H1 (cell line): ENCODE measurements around the gene TNNT3. TPM values are rescaled to one million over a fixed set of nuclear protein-coding genes. Genes with fewer than 3 reads are reported as not detected.

Experiments
- CTCF ChIA-PET: fragments of 300-600 bp; sonication (Branson Sonifier 250); formaldehyde crosslinking; loops from one replicate; lab custom pipeline; 2021; ENCODE audit not compliant: partially characterized antibody; lab: Charles Lee
- POLR2A ChIA-PET: fragments of 300-600 bp; sonication (Branson Sonifier 250); formaldehyde crosslinking; loops from one replicate; lab custom pipeline; 2021; ENCODE audit warnings: inconsistent platforms; ENCODE audit not compliant: partially characterized antibody; lab: Charles Lee
- DNase-seq, 2 experiments: peaks; one replicate each; pipeline versions ENCODE4 v3.0.0 to v3.0.0-alpha.2; 2010 to 2022; ENCODE audit warnings: low spot score in 2 of 2, low read depth in 1 of 2, mixed read lengths in 1 of 2
- FAIRE-seq: peaks from 2 replicates; lab custom pipeline; 2011; peaks lifted over from hg19 to GRCh38; lab: Jason Lieb, UNC
- H2AFZ ChIP-seq: 2 replicates; pipeline ENCODE4 v1.8.1; 2012; ENCODE audit warnings: low read length, inconsistent platforms
- H2AK5ac ChIP-seq: 2 replicates; pipeline ENCODE4 v1.6.1; 2013; ENCODE audit warnings: low read depth, low read length
- H2BK120ac ChIP-seq: replicated peaks from 2 replicates; pipeline ENCODE3; 2013; ENCODE audit warnings: low read depth, low read length, inconsistent platforms
- H2BK12ac ChIP-seq: 2 replicates; pipeline ENCODE4 v1.6.1; 2013; ENCODE audit warnings: low read depth, low read length
- H2BK15ac ChIP-seq: 2 replicates; pipeline ENCODE4 v1.6.1; 2013; ENCODE audit warnings: low read length
- H2BK20ac ChIP-seq: 2 replicates; pipeline ENCODE4 v1.6.1; 2013; ENCODE audit warnings: low read length
- H2BK5ac ChIP-seq: 2 replicates; pipeline ENCODE4 v1.6.1; 2013; ENCODE audit warnings: low read depth, low read length
- H3K14ac ChIP-seq: 2 replicates; pipeline ENCODE4 v1.6.1; 2013; ENCODE audit warnings: inconsistent platforms; ENCODE audit not compliant: insufficient read length
- H3K18ac ChIP-seq: 2 replicates; pipeline ENCODE4 v1.6.1; 2013; ENCODE audit warnings: low read length; ENCODE audit errors: extremely low read depth
- H3K23ac ChIP-seq: 2 replicates; pipeline ENCODE4 v1.6.1; 2013; ENCODE audit warnings: inconsistent platforms; ENCODE audit not compliant: insufficient read length
- H3K23me2 ChIP-seq: 2 replicates; pipeline ENCODE4 v1.6.1; 2013; ENCODE audit warnings: low read depth, low read length
- H3K27ac ChIP-seq: 2 replicates; pipeline ENCODE4 v1.6.1; 2011; ENCODE audit warnings: low read depth, low read length, inconsistent platforms
- H3K27me3 ChIP-seq, 4 experiments: replicated peaks in 1 of 4; 1 replicate in 1 of 4; 2 replicates in 3 of 4; pipeline versions ENCODE4 v1.6.1 to v1.8.1; 2011 to 2013; ENCODE audit warnings: low read length in 3 of 4, mild to moderate bottlenecking in 3 of 4, inconsistent platforms in 2 of 4, mixed read lengths in 2 of 4, moderate library complexity in 1 of 4; ENCODE audit not compliant: control insufficient read depth in 3 of 4, insufficient read depth in 3 of 4; ENCODE audit errors: extremely low read depth in 1 of 4
- H3K36me3 ChIP-seq, 4 experiments: 2 replicates each; pipeline versions ENCODE4 v1.6.1 to v1.8.1; 2011 to 2013; ENCODE audit warnings: mild to moderate bottlenecking in 4 of 4, low read length in 3 of 4, moderate library complexity in 2 of 4, control low read depth in 1 of 4, inconsistent platforms in 1 of 4; ENCODE audit not compliant: insufficient read depth in 4 of 4, control insufficient read depth in 2 of 4
- H3K4ac ChIP-seq: replicated peaks from 2 replicates; pipeline ENCODE3; 2013; ENCODE audit warnings: low read length, low read depth, mixed read lengths, inconsistent platforms; ENCODE audit not compliant: insufficient read length
- H3K4me1 ChIP-seq, 4 experiments: replicated peaks in 1 of 4; 1 replicate in 1 of 4; 2 replicates in 3 of 4; pipeline versions ENCODE4 v1.6.1 to v1.8.1; 2011 to 2013; ENCODE audit warnings: low read length in 3 of 4, inconsistent platforms in 2 of 4, mixed read lengths in 1 of 4; ENCODE audit not compliant: insufficient read depth in 4 of 4, control insufficient read depth in 3 of 4
- H3K4me2 ChIP-seq, 2 experiments: 2 replicates each; pipeline versions ENCODE4 v1.6.1 to v1.8.1; 2011 to 2013; ENCODE audit warnings: low read depth in 2 of 2, low read length in 2 of 2, control low read depth in 1 of 2, inconsistent platforms in 1 of 2, mild to moderate bottlenecking in 1 of 2; ENCODE audit not compliant: insufficient read depth in 1 of 2
- H3K4me3 ChIP-seq, 4 experiments: fragments of 200-600, 300-600 bp in 1 of 4; sonication (generic), shearing (Covaris generic), sonication (Bioruptor Twin) in 1 of 4; 2 replicates each; pipeline versions ENCODE4 v1.5.1 to v1.8.1; 2011 to 2016; ENCODE audit warnings: low read length in 4 of 4, low read depth in 3 of 4, control low read depth in 2 of 4, inconsistent platforms in 2 of 4, mild to moderate bottlenecking in 2 of 4, mixed read lengths in 1 of 4, moderate library complexity in 1 of 4; ENCODE audit not compliant: insufficient read depth in 2 of 4; ENCODE audit errors: extremely low read depth in 1 of 4
- H3K56ac ChIP-seq: replicated peaks from 2 replicates; pipeline ENCODE3; 2013; ENCODE audit warnings: low read depth, mild to moderate bottlenecking, mixed read lengths, low read length, inconsistent platforms; ENCODE audit not compliant: insufficient read length
- H3K79me1 ChIP-seq: 2 replicates; pipeline ENCODE4 v1.6.1; 2013; ENCODE audit warnings: low read depth, low read length, control low read depth
- H3K79me2 ChIP-seq, 2 experiments: 2 replicates each; pipeline versions ENCODE4 v1.6.1 to v1.8.1; 2012 to 2013; ENCODE audit warnings: low read length in 2 of 2, mild to moderate bottlenecking in 2 of 2, inconsistent platforms in 1 of 2; ENCODE audit not compliant: insufficient read depth in 2 of 2, control insufficient read depth in 1 of 2
- H3K9ac ChIP-seq, 4 experiments: replicated peaks in 1 of 4; 1 replicate in 1 of 4; 2 replicates in 3 of 4; pipeline versions ENCODE4 v1.6.1 to v1.8.1; 2011 to 2013; ENCODE audit warnings: low read depth in 3 of 4, low read length in 3 of 4, control low read depth in 2 of 4, mild to moderate bottlenecking in 2 of 4, moderate library complexity in 2 of 4, inconsistent platforms in 1 of 4; ENCODE audit errors: extremely low read depth in 1 of 4
- H3K9me3 ChIP-seq, 2 experiments: 2 replicates each; pipeline versions ENCODE4 v1.6.1 to v1.8.1; 2012 to 2013; ENCODE audit warnings: mild to moderate bottlenecking in 2 of 2, moderate library complexity in 2 of 2, control low read depth in 1 of 2, inconsistent platforms in 1 of 2, low read depth in 1 of 2, low read length in 1 of 2, mixed read lengths in 1 of 2; ENCODE audit not compliant: insufficient read depth in 2 of 2
- H4K20me1 ChIP-seq, 2 experiments: replicated peaks in 1 of 2; 2 replicates each; pipeline versions ENCODE3 to v1.8.1; 2011 to 2013; ENCODE audit warnings: inconsistent platforms in 2 of 2, low read length in 2 of 2, mild to moderate bottlenecking in 1 of 2; ENCODE audit not compliant: insufficient read depth in 2 of 2, control insufficient read depth in 1 of 2
- H4K5ac ChIP-seq: 2 replicates; pipeline ENCODE4 v1.6.1; 2013; ENCODE audit warnings: low read length, low read depth, mixed read lengths, inconsistent platforms; ENCODE audit not compliant: insufficient read length
- H4K8ac ChIP-seq: 2 replicates; pipeline ENCODE4 v1.8.0; 2013; ENCODE audit warnings: mild to moderate bottlenecking, moderate library complexity, low read length, inconsistent platforms; ENCODE audit not compliant: insufficient read depth; ENCODE audit errors: extremely low read depth
- H4K91ac ChIP-seq: replicated peaks from 2 replicates; pipeline ENCODE3; 2013; ENCODE audit warnings: low read length, mixed read lengths, inconsistent platforms; ENCODE audit not compliant: insufficient read length
- KDM5A ChIP-seq: fragments of 200-600 bp; IDR thresholded peaks from 2 replicates; pipeline ENCODE4 v1.7.1; 2012; ENCODE audit warnings: mild to moderate bottlenecking, low read length, inconsistent platforms, mixed read lengths
- NANOG ChIP-seq: IDR thresholded peaks from 2 replicates; pipeline ENCODE4 v1.6.1; 2011; ENCODE audit warnings: low read length, low read depth, mild to moderate bottlenecking, inconsistent platforms; ENCODE audit not compliant: insufficient read depth, poor library complexity, severe bottlenecking
- TCF12 ChIP-seq: IDR thresholded peaks from 2 replicates; pipeline ENCODE4 v1.6.1; 2011; ENCODE audit warnings: low read depth, mild to moderate bottlenecking, low read length
- WGBS, 2 experiments: shearing (Covaris generic) in 1 of 2; methylation state at CpG; one replicate each; pipeline versions ENCODE4 v1.1.6 to v1.1.7; 2013 to 2015; ENCODE audit warnings: low lambda C conversion rate in 2 of 2, mixed read lengths in 2 of 2, inconsistent platforms in 1 of 2, low coverage in 1 of 2, missing lambda C conversion rate in 1 of 2; ENCODE audit not compliant: insufficient replicate concordance in 2 of 2, insufficient coverage in 1 of 2, insufficient read length in 1 of 2; ENCODE audit errors: extremely low coverage in 1 of 2, missing lambda C conversion rate in 1 of 2; 5-methylcytosine and 5-hydroxymethylcytosine counted together
- polyA plus RNA-seq, 7 experiments: library from polyadenylated mRNA; depleted of rRNA in 3 of 7; stranded (reverse) in 5 of 7; unstranded in 2 of 7; fragments of >200 nt in 5 of 7; fragments of 200-250 nt in 2 of 7; gene quantifications; 1 replicate in 5 of 7; 2 replicates in 1 of 7; 4 replicates in 1 of 7; pipeline versions ENCODE4 v1.2.1 to v1.2.3, GENCODE V29; 2011 to 2013; ENCODE audit warnings: missing spikeins in 2 of 7, mixed read lengths in 2 of 7
- total RNA-seq: library from RNA; stranded (reverse); fragmentation: NEBNext Ultra II Directional; extraction: Animal tissue kit (Norgen Biotek cat#: 25700); gene quantifications from 2 replicates; pipeline ENCODE4 v1.2.1, GENCODE V29; 2021

TNNT3 gene
- total and polyA plus RNA-seq, 2 of the 8 experiments (the other 6 are each of a cell fraction or from before 2014, with no cell fraction given) = not detected

- CTCF ChIA-PET = interaction anchor here (0.7 to 4.0 kb wide), 9 partner anchors 14 to 267 kb away, joined by 3 to 39 read pairs (median 4); no protein-coding TSS in a partner anchor
- no peaks in the 10 kb centered on the region for H3K36me3 ChIP-seq
Measured at GRCh38 chr11:1889224-1889930, 30.1 kb upstream of the TNNT3 start.

More at GRCh38 chr11:1889224-1889930, 30.1 kb upstream of the TNNT3 start:
- H4K20me1 ChIP-seq = peaks cover 0 to 4% of the 10 kb centered on the region in 2 experiments
- no peak overlapping the region for H2BK20ac ChIP-seq
- no peak overlapping the region for H4K91ac ChIP-seq
- no peak overlapping the region for H3K18ac ChIP-seq
- no peak overlapping the region for H2BK120ac ChIP-seq
- no peak overlapping the region for H3K14ac ChIP-seq
- H3K79me1 ChIP-seq = no peaks in the 10 kb centered on the region
- FAIRE-seq (no peak), DNase-seq (no peak)
- WGBS, 2 experiments = 87% methylated on average over 22 of the region's 34 CpGs; no CpG with 5 or more reads in 1 of the 2 experiments
- H3K23ac ChIP-seq = no peak overlapping the region
- no peak overlapping the region for H3K4me2 ChIP-seq
- no peak overlapping the region for H3K27ac ChIP-seq
- H2BK5ac ChIP-seq = no peak overlapping the region
- no peak overlapping the region; the same call in 1 of the 2 replicates for H4K8ac ChIP-seq
- H3K9ac ChIP-seq = no peak overlapping the region
- POLR2A ChIA-PET = no interaction called here
- no peaks in the 10 kb centered on the region for H3K79me2 ChIP-seq
- peaks cover 31% of the 10 kb centered on the region; the same call in 1 of the 2 replicates for H3K23me2 ChIP-seq
- no peak overlapping the region for H2AFZ ChIP-seq
- no peak overlapping the region for H3K4ac ChIP-seq
- H4K5ac ChIP-seq = no peak overlapping the region
- H3K9me3 ChIP-seq = no peaks in the 10 kb centered on the region
- H2BK15ac ChIP-seq = no peak overlapping the region
- H2BK12ac ChIP-seq = no peak overlapping the region
- no peaks in the 10 kb centered on the region for H3K4me1 ChIP-seq
- H3K4me3 ChIP-seq = no peak overlapping the region
- no peaks in the 10 kb centered on the region for H3K27me3 ChIP-seq
- no peak overlapping the region for H2AK5ac ChIP-seq
- TF ChIP-seq KDM5A = no peak
- no peak for TF ChIP-seq TCF12
- TF ChIP-seq NANOG = no peak
- no peak overlapping the region for H3K56ac ChIP-seq
